ENCODE results near the gene CCHCR1. TPM values are rescaled to one million over a fixed set of nuclear protein-coding genes. Genes with fewer than 3 reads are reported as not detected.

Gene CCHCR1
- total and polyA plus RNA-seq, 2 of the 8 experiments (the other 6 are each of a cell fraction or from before 2014, with no cell fraction given) = 20.9 to 38.0 TPM

- Histone ChIP-seq H3K79me1 (ENCODE audit: low read depth, low read length) (no peaks in the 10 kb centered on the region), H4K91ac (replicated peaks; ENCODE audit: insufficient read length, low read length) (no peak overlapping the region), H3K18ac (ENCODE audit: extremely low read depth, low read length) (no peak overlapping the region), H2AFZ (ENCODE audit: low read length) (no peak overlapping the region), H3K4me3 (ENCODE audit: extremely low read depth in 1 of 4, insufficient read depth in 2 of 4, low read depth in 3 of 4, low read length in 4 of 4) (no peak overlapping the region), H4K5ac (ENCODE audit: insufficient read length, low read depth, low read length) (no peak overlapping the region), H4K20me1 (replicated peaks in 1 of 2; ENCODE audit: control insufficient read depth in 1 of 2, insufficient read depth in 2 of 2, low read length in 2 of 2) (no peaks in the 10 kb centered on the region), H3K4ac (replicated peaks; ENCODE audit: insufficient read length, low read depth, low read length) (no peak overlapping the region), H2BK15ac (ENCODE audit: low read length) (no peak overlapping the region), H3K9me3 (ENCODE audit: insufficient read depth in 2 of 2, low read depth in 1 of 2, low read length in 1 of 2) (no peaks in the 10 kb centered on the region), H2BK5ac (ENCODE audit: low read depth, low read length) (no peak overlapping the region), H2BK20ac (ENCODE audit: low read length) (no peak overlapping the region), H3K4me2 (ENCODE audit: insufficient read depth in 1 of 2, low read depth in 2 of 2, low read length in 2 of 2) (no peak overlapping the region), H2BK120ac (replicated peaks; ENCODE audit: low read depth, low read length) (no peak overlapping the region), H2AK5ac (ENCODE audit: low read depth, low read length) (no peak overlapping the region), H4K8ac (ENCODE audit: extremely low read depth, insufficient read depth, low read length) (no peak overlapping the region), H2BK12ac (ENCODE audit: low read depth, low read length) (0 out of 2 replicates have a peak overlapping the region, but pooled peaks have one; percentile 50), H3K14ac (ENCODE audit: insufficient read length) (no peak overlapping the region), H3K56ac (replicated peaks; ENCODE audit: insufficient read length, low read depth, low read length) (no peak overlapping the region), H3K23me2 (ENCODE audit: low read depth, low read length) (no peaks in the 10 kb centered on the region; the same call in 1 of the 2 replicates), H3K36me3 (ENCODE audit: control insufficient read depth in 2 of 4, insufficient read depth in 4 of 4, low read length in 3 of 4) (no peaks in the 10 kb centered on the region), H3K27ac (ENCODE audit: low read depth, low read length) (no peak overlapping the region), H3K23ac (ENCODE audit: insufficient read length) (no peak overlapping the region), H3K4me1 (replicated peaks in 1 of 4; ENCODE audit: control insufficient read depth in 3 of 4, insufficient read depth in 4 of 4, low read length in 3 of 4) (peaks cover 0 to 11% (median 6%) of the 10 kb centered on the region in 4 experiments; a peak in 5 of 7 replicates), H3K79me2 (ENCODE audit: control insufficient read depth in 1 of 2, insufficient read depth in 2 of 2, low read length in 2 of 2) (no peaks in the 10 kb centered on the region), H3K9ac (replicated peaks in 1 of 4; ENCODE audit: extremely low read depth in 1 of 4, low read depth in 3 of 4, low read length in 3 of 4) (no peak overlapping the region), H3K27me3 (replicated peaks in 1 of 4; ENCODE audit: control insufficient read depth in 3 of 4, extremely low read depth in 1 of 4, insufficient read depth in 3 of 4, low read length in 3 of 4) (peaks cover 0 to 4% (median 0%) of the 10 kb centered on the region in 4 experiments; a peak in 1 of 7 replicates)
- no peak for FAIRE-seq
- 96% methylated on average over 11 of the region's 12 CpGs; no CpG with 5 or more reads in 1 of the 2 experiments for WGBS, 2 experiments (ENCODE audit: extremely low coverage in 1 of 2, insufficient coverage in 1 of 2, insufficient read length in 1 of 2, insufficient replicate concordance in 2 of 2, low coverage in 1 of 2, low lambda C conversion rate in 2 of 2, missing lambda C conversion rate in 1 of 2)
- CTCF ChIA-PET (ENCODE audit: partially characterized antibody) = interaction anchor here (0.7 to 10.6 kb wide), 11 partner anchors 13 to 281 kb away, joined by 3 to 187 read pairs (median 5); no protein-coding TSS in a partner anchor
- POLR2A ChIA-PET (ENCODE audit: partially characterized antibody) = interaction anchor here (1.0 to 68.5 kb wide), 4 partner anchors 8 to 53 kb away, joined by 3 to 2251 read pairs (median 4); partner anchors contain the start of genes CCHCR1, POU5F1, PSORS1C2 and TCF19
- DNase-seq (ENCODE audit: low read depth in 1 of 2, low spot score in 2 of 2) = no peak
- TF ChIP-seq CHD1 (IDR thresholded peaks at IDR 0.05; ENCODE audit: low read depth, low read length) = no peak
Observed at GRCh38 chr6:31115941-31116560, 41.6 kb downstream of the CCHCR1 start.
